HG03159 (cell line): ENCODE measurements around the gene SLC6A9.

Source experiments
- ATAC-seq: cut with Tn5 transposase; IDR thresholded peaks from one replicate; pipeline ENCODE4 v1.9.1; 2021; ENCODE audit warnings: mild to moderate bottlenecking, moderate library complexity; ENCODE audit not compliant: unreplicated experiment

SLC6A9 gene

DNA sequence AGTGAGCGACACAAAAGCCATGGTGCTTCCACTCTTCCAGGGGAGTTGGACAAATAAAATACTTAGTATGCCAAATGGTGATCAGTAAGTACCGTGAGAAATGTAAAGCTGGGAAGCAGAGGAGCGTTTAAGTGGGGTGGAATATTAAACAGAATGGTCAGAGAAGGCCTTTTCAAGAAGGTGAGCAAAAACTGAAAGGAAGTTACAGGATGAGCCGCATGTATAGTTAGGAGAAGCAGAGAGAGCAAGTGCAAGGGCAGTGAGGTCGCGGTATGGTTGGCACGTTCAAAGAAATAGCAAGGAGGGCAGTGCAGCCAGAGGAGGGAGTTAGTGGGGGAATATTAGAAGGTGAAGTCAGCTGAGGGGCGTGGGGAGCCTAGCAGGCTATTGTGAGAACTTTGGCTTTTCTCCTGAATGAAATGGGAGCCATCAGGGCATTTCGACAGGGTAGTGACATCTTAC lies 57.2 kb downstream of the SLC6A9 start:
- ATAC-seq, result no peak

DNA sequence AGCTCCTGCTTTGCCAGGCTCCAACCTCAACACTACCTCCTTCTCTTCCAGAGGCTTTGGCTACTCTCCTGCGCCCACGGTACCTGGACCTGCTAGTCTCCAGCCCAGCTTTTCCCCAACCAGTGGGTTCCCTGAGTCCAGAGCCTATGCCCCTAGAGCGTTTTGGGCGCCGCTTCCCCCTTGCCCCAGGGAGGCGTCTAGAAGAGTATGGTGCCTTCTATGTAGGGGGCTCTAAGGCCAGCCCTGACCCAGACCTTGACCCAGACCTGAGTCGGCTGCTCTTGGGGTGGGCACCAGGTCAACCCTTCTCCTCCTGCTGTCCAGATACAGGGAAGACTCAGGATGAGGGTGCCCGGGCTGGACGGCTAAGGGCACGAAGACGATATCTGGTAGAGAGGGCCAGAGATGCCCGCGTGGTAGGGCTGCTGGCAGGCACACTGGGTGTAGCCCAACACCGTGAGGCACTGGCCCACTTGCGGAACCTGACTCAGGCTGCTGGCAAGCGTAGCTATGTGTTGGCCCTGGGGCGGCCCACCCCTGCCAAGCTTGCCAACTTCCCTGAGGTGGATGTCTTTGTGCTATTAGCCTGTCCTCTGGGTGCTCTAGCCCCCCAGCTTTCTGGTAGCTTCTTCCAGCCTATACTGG lies 59.8 kb downstream of the SLC6A9 start:
- ATAC-seq, result no peak

DNA sequence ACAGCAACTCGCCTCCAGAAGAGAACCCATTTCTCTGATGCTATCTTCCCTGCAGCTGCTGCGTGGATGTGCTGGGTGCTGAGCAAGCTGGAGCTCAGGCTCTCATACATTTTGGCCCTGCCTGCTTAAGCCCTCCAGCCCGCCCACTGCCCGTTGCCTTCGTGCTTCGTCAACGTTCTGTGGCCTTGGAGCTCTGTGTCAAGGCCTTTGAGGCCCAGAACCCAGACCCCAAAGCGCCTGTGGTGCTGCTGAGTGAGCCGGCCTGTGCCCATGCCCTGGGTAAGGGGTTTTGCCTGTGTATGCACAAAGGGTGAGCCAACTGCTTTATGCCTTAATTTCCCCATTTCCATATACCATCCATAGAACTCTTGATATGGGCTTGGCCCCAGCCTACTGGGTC lies 60.4 kb downstream of the SLC6A9 start:
- ATAC-seq, result no peak

DNA sequence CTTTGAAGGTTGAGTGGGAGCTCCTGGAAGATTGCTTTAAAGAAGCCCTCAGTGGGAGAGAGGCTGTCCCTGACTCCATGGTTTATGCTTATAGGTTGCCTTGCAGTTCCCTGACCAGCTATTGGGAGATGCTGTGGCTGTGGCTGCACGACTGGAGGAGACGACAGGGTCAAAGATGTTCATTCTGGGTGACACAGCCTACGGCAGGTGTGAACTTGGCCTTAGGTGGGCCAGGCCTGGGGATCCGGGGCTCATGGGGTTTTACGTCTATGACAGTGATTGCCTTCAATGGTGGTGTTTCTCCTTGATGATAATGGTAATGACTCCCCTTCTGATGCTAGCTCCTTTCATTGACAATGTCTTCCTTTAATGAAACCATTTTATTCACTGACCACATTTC lies 60.8 kb downstream of the SLC6A9 start:
- ATAC-seq, result no peak

DNA sequence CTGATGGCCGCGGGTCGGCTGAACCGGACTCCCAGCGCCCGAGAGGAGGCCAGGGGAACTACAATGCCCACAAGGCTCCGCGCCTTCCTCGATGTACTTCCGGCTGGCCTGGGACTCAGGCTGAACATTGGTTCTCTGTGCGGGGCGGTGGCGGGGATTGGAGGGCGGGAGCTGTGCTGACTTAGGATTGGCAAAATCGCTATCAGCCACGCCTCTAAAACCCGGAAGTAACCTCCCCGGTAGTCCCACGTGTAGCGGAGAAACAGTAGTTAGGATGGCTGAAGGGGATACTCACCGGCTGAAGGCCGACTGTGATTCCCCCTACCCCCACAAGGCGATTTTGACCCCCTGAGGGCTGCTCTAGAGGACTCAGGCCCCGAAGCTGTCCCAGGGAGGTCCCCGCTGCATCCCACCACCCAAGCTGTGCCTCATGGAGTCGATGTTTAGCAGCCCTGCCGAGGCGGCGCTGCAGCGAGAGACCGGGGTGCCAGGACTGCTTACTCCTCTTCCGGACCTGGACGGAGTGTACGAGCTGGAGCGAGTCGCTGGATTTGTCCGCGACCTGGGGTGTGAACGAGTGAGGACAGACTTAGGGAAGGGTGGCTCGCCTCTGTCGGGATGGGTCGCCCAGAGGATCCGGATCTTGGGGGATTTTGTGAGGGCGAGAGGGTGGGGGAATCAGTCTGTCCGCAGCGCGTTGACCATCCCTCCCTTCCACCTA lies 61.4 kb downstream of the SLC6A9 start, which contains the start of gene DPH2:
TSS of gene DPH2 (plus strand) at position 265 of the 721 bp plus-strand sequence. CDS start at position 431, 166 bp downstream.
- peak; percentile 82 for ATAC-seq

DNA sequence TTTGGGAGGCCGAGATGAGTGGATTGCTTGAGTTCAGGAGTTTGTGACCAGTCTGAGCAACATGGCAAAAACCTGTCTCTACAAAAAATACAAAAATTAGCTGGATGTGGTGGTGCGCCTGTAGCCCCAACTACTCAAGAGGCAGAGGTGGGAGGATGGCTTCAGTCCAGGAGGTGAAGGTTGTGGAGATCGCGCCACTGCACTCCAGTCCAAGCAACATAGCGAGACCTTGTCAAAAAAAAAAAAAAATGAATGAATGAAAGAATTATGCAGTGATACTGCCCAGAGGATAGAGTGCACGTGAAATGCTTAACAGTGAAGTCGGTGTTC lies 61.9 kb downstream of the SLC6A9 start:
- no peak for ATAC-seq

DNA sequence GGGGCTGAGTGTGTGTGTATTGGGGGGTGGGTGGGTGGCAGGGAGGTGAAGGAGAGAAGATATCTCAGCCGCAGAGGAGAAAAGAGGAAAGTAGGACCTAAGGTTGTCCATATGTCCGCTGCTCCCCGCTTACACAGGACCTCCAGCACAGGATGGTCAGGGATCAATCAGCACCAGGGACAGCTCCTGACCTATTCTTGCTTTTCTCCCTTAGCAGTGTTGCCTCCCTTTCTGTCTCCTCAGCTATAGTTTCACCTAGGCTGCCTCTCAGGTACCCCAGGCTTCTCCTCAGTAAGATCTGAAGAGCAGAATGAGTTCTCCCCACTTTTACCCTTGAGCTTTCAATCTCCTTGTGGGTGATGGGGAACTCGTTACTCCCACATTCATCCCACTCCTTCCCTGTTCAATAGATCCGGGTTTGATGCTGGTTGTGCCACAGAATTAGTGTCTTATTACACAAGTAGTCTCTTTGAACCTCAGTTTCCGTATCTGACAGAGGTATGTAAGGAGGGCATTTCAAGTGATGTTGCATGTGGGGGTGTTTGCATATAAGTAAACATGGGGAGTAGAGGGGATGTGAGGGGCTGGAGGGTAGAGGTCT lies 62.8 kb downstream of the SLC6A9 start:
- ATAC-seq, result no peak

DNA sequence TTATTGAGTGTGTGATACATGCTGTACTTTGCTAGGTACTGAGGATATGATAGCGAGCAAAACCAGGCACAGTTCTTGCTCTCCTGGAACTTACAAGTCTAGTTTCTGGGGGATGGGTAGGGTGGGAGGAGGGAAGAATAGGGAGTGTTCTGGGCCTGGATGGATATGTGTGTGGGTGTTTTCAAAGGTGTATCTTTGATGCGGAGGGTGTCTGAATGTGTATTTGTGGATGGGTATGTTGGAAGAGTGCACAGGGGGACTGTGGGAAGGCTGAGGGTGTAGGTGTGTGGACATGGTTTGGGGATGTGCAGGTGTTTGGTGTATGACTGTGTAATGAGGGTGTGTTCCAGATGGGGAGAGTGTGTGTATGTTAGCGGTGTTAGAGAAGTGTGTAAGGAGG lies 65.9 kb downstream of the SLC6A9 start:
- ATAC-seq, result no peak

DNA sequence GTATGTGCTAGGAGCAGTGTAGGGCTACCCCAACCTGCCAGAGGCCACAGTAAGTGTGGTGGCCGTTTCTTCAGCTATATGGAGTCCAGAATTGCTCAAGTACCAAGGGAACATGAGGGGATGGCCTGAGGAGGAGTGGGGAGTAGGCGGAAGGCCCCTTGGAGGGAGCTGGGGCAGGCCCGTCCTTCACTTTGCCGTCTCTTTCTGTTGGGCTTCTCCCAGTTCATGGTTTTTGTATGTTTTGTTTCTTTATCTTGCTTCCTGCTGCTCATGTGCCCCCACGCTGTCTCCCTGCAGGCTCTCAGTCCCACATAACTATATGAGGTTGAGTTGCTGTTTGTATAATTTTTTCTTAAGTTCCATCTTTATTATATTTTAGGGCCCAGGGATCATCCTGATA lies 67.4 kb downstream of the SLC6A9 start:
- ATAC-seq, result no peak

DNA sequence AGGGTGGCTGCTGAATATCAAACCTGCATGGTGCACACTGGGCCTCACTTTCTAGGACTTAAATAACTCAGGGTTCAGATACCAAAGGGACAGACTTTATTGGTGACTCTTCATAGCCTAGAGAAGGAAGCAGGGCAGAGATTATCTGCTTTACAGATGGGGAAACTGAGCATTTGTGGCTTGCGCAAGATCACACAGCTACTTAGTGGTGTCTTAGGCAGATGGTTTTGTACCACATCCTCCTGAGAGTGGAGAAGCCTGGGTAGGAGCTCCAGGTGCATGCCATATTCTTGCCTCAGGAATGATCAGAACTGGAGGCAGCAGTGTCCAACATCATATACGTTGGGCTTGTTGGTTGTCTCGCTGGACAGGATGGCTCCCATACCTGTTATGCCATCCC lies 68.3 kb downstream of the SLC6A9 start:
- no peak for ATAC-seq

DNA sequence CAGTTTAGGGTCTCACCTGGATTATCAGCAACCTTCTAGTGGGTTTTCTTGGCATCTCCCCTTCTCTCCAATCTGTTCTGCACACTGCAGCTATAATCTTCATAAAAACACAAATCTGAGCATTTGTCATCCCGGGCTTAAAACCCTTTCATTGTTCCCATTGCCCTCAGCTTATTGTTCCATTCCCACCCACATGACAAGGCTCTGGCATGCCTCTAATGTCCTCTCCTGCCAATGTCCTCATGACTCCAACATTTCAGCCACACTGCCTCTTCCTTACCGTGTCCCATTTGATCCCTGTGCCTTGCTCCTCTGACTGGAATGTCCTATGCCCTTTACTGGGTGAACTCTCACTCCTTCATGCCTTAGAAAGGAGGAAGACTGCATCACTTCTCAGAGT lies 68.9 kb downstream of the SLC6A9 start:
- no peak for ATAC-seq

DNA sequence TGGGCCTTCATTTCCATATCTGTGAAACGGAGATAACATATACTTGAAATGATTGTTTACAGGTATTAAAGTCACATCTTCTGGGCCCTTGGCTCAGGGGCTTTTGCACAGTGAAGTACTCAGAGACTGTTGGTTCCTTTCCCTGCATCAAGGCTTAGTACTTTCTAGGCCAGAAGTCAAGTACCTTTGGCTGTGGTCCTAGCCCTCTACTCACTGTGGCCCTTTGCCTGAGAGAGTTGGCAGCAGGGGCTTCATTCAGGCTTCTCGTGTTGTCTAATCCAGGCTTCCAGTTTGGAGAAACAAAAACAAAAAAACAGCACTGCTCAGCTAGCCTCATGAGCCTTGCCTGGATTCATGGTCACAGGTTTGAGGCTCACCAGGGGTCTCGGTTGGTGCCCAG lies 69.6 kb downstream of the SLC6A9 start:
- no peak for ATAC-seq

DNA sequence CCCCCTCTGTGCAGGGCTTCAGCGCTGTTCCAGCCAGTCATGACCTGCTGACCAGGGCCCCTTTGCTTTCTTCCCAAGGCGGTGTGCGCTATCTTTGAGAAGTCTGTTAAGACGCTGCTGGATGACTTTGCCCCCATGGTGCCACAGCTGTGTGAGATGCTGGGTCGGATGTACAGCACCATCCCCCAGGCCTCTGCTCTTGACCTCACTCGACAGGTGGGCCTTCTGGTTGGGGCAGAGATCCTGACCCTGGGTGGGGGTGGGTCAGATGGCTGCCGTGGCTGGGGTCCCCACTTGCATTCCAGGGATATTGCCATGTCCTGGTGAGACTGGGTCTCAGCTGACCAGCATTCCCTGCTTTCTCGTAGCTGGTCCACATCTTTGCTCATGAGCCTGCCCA lies 70.5 kb downstream of the SLC6A9 start:
- no peak for ATAC-seq

DNA sequence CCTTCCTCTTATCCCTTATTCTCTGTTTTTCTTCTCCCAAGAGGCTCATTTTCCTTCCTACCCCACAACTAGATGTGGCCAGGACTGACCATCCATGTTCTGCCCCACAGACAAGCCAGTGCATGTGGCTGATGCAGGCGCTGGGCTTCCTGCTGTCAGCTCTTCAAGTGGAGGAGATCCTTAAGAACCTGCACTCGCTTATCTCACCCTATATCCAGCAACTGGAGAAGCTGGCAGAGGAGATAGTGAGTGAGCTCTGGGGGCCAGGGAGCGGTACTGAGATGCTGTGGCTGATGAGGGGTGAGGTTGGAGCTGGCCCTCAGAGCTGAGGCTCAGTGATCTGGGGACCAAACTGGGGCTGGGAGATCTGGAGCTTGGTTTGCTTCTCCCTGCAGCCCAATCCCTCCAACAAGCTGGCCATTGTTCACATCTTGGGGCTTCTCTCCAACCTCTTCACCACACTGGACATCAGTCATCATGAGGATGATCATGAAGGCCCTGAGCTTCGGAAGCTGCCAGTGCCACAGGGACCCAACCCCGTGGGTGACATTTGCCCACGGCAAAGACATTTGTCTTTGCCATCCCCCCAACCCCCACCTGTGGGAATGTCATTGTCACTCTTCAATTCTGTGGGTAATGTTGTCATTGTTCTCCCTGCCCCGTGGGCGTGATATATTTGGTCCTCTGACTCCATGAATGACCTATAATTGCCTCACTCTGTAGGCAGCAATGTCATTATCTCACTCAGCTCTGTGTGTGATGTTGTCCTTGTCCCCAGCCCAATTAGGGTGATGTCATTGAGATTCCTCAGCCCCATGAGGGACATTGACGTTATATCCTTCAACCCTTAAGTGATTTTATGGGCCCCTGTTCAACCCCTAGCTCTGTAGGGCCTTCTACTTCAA lies 72.7 kb downstream of the SLC6A9 start:
- ATAC-seq, result no peak

DNA sequence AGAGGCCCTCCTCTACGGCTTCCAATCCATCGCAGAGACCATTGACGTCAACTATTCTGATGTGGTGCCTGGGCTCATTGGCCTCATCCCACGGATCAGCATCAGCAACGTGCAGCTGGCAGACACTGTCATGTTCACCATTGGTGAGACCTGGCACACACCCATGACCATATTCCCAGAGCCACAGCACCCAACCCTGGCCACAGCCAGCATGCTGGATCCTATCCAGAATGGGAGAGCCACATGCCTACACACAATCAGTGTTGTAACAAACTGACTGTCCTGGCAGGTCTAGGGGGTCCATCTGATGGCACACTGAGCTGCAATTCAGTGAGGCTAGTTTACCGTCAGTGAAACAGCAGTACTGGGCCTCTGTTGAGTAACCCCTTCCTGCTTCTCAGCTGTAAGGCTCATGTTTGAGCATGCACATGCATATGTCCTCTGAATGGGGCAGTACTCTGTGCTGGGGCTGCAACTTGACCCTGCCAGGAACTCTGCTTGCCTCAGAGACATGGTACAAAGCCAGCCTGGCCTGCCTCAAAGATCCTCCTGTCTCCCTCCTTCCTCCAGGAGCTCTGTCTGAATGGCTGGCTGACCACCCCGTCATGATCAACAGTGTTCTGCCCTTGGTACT lies 73.7 kb downstream of the SLC6A9 start:
- ATAC-seq, result no peak

DNA sequence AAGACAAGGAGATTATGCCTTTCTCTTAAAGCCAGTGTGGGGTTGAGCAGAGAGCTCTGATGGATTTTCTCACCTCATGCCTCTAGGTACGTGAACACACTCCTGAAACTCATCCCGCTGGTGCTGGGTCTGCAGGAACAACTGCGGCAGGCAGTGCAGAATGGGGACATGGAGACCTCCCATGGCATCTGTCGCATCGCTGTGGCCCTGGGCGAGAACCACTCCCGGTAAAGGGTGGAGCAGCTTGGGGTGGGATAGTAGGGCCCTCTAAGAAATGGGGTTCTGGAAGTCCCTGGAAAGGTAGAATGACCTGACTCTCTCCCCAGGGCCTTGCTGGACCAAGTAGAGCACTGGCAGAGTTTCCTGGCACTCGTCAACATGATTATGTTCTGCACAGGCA lies 75.0 kb downstream of the SLC6A9 start:
- ATAC-seq, result no peak

DNA sequence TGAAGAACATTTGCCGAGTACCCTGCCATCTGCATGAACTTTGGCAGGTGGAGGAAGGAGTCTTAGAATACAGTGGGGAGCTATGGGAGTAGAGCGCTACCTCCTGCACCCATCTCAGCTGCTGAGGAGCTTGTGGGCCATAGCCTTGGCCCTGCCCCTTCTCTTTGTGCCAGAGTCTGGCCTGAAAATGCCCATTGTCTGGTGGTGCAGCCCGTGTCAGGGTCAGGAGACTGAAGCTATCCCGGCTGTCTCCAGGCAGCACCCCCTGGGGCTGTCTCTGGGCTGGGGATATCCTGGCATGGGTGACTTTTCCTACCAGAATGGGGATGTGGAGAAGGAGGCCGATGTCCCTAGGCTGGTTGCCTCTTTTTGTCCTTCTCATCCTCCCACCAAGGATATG lies 77.2 kb downstream of the SLC6A9 start:
- ATAC-seq, result no peak

DNA sequence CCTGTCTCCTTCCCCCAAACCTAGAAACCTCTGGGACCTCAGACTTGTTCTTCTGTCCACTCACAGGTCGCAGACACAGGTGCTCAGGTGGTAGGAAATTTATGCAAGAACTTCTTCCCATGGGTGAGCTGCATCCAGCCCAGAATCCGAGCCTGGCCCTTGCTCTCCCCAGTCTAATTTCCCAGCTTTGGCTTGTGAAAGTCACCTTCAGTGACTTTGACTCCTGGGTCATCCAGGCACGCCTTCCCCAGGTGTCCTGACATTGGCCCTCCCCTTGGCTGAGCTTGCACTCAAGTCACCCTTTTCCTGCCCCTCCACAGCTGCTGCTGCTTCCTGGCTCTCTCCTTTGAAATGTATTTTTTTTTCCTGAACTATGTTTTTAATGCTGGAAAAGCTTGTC lies 77.9 kb downstream of the SLC6A9 start:
- ATAC-seq, result no peak

DNA sequence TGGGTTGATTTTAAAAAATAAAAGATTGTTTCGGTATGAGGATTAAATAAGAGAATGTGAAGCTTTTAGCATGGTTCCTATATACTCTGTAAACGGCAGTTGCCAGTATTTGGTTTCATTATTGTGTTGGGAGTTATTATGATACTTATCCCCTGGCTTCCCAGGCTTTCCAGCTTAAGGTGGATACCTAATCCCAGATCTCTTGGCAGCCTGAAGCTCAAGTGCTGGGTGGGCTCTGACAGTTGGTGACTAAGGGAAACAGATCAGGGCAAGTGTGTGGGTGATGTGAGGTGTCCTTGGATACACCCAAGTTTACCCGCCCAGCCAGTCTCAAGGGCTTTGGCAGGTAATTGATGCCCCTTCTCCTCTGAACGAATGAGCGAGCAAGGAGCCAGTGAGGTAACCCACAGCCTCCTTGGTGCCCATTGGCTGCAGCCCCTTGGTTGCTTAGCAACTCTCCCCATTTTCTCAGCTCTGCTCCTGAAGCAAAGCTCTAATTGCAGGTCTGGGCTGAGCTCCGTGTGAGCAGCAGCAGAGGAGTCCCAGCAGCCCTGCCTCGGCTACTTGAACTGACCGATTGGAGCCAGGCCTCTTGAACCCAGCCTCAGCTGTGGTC lies 78.4 kb downstream of the SLC6A9 start:
- no peak for ATAC-seq
